A549 (cell line): ENCODE measurements around the gene PRKG1. TPM values are rescaled to one million over a fixed set of nuclear protein-coding genes. Genes with fewer than 3 reads are reported as not detected.

ENCODE experiments used
- ATAC-seq, 2 experiments: fragments of 200-7000 bp in 1 of 2; fragments of >200 bp in 1 of 2; cut with Nextera tagmentation in 1 of 2; cut with Tn5 transposase in 1 of 2; 3 replicates each; pipeline versions ENCODE4 v1.8.0 to v1.9.1; 2018 to 2020; ENCODE audit warnings: mild to moderate bottlenecking in 1 of 2, moderate library complexity in 1 of 2
- CTCF ChIA-PET: fragments of 300-600 bp; sonication (Branson Sonifier 250); formaldehyde crosslinking; extraction: SDS; loops from one replicate; lab custom pipeline; 2021; ENCODE audit warnings: antibody characterized with exemption, inconsistent platforms; lab: Yijun Ruan, JAX
- POLR2A ChIA-PET: fragments of 350-600 bp; formaldehyde crosslinking; extraction: SDS; loops from one replicate; lab custom pipeline; 2021; ENCODE audit warnings: antibody characterized with exemption, inconsistent platforms; lab: Yijun Ruan, JAX
- DNase-seq, 2 experiments: peaks; one replicate each; pipeline versions ENCODE4 v3.0.0 to v3.0.0-alpha.2; 2011 to 2016; ENCODE audit warnings: low read depth in 1 of 2, low spot score in 1 of 2
- FAIRE-seq: peaks from 2 replicates; lab custom pipeline; 2011; peaks lifted over from hg19 to GRCh38; lab: Jason Lieb, UNC
- H3K27ac ChIP-seq, 2 experiments: fragments of >200 bp; sonication (Bioruptor Twin); formaldehyde crosslinking; 3 replicates each; pipeline ENCODE4 v1.5.1; 2016 to 2017
- H3K4me1 ChIP-seq: fragments of >200 bp; sonication (Bioruptor Twin); formaldehyde crosslinking; 3 replicates; pipeline ENCODE4 v1.6.1; 2016
- H3K4me2 ChIP-seq: fragments of >200 bp; sonication (Bioruptor Twin); formaldehyde crosslinking; 3 replicates; pipeline ENCODE4 v1.6.1; 2016
- H3K4me3 ChIP-seq: fragments of >200 bp; sonication (Bioruptor Twin); formaldehyde crosslinking; 3 replicates; pipeline ENCODE4 v1.5.1; 2016
- H3K9me3 ChIP-seq: fragments of >200 bp; sonication (Bioruptor Twin); formaldehyde crosslinking; 3 replicates; pipeline ENCODE4 v1.6.1; 2016
- CEBPB ChIP-seq, 2 experiments: fragments of >200 bp in 1 of 2; sonication (Bioruptor Twin) in 1 of 2; formaldehyde crosslinking in 1 of 2; IDR thresholded peaks; 2 replicates each; pipeline ENCODE4 v1.6.1; 2012 to 2016
- CHD2 ChIP-seq: fragments of 150-350 bp; IDR thresholded peaks from 2 replicates; pipeline ENCODE4 v1.6.1; 2014; ENCODE audit warnings: low read length; ENCODE audit not compliant: partially characterized antibody
- E2F6 ChIP-seq: IDR thresholded peaks from 2 replicates; pipeline ENCODE4 v1.6.1; 2012; ENCODE audit warnings: low read depth, borderline replicate concordance
- EHMT2 ChIP-seq: fragments of 200-600 bp; sonication (generic); IDR thresholded peaks from 2 replicates; pipeline ENCODE4 v1.6.1; 2016; ENCODE audit warnings: antibody characterized with exemption, low read depth, mild to moderate bottlenecking, moderate library complexity
- FOSL2 ChIP-seq, 2 experiments: fragments of 450-650 bp in 1 of 2; fragments of >200 bp in 1 of 2; sonication (Bioruptor Twin) in 1 of 2; formaldehyde crosslinking; IDR thresholded peaks; 2 replicates each; pipeline versions ENCODE4 v1.5.0 to v1.6.1; 2016 to 2020; ENCODE audit warnings: mild to moderate bottlenecking in 1 of 2, moderate library complexity in 1 of 2
- HOXB13 ChIP-seq: fragments of 250-450 bp; sonication (Bioruptor Pico); IDR thresholded peaks from 2 replicates; pipeline ENCODE4 v1.5.0; 2020; ENCODE audit warnings: low read depth, mild to moderate bottlenecking, moderate library complexity
- JUNB ChIP-seq: fragments of >200 bp; sonication (Bioruptor Twin); formaldehyde crosslinking; IDR thresholded peaks from 2 replicates; pipeline ENCODE4 v1.6.1; 2016
- MAFK ChIP-seq: fragments of 450-650 bp; IDR thresholded peaks from 2 replicates; pipeline ENCODE4 v1.6.1; 2014; ENCODE audit not compliant: partially characterized antibody
- NFE2L2 ChIP-seq: fragments of 150-350 bp; conservative IDR thresholded peaks from 2 replicates; pipeline ENCODE4 v1.6.1; 2014; ENCODE audit warnings: low read length
- NPAS2 ChIP-seq: fragments of 250-450 bp; sonication (Bioruptor Pico); IDR thresholded peaks from 2 replicates; pipeline ENCODE4 v1.8.0; 2022; ENCODE audit warnings: mild to moderate bottlenecking, moderate library complexity, borderline replicate concordance
- POLR2A ChIP-seq: IDR thresholded peaks from 2 replicates; pipeline ENCODE4 v1.6.1; 2012; ENCODE audit warnings: mild to moderate bottlenecking, low read length
- RAD21 ChIP-seq, 2 experiments: fragments of >200 bp in 1 of 2; sonication (Bioruptor Twin) in 1 of 2; formaldehyde crosslinking in 1 of 2; IDR thresholded peaks in 1 of 2; conservative IDR thresholded peaks in 1 of 2; 2 replicates in 1 of 2; 3 replicates in 1 of 2; pipeline ENCODE4 v1.6.1; 2012 to 2018; ENCODE audit warnings: inconsistent platforms in 1 of 2
- RARB ChIP-seq: fragments of 250-450 bp; sonication (Bioruptor Pico); IDR thresholded peaks from 2 replicates; pipeline ENCODE4 v1.8.0; 2021; ENCODE audit warnings: mild to moderate bottlenecking, moderate library complexity
- RNF2 ChIP-seq: fragments of 200-600 bp; sonication (generic); IDR thresholded peaks from 2 replicates; pipeline ENCODE4 v1.6.1; 2016; ENCODE audit warnings: low read depth, mild to moderate bottlenecking, antibody characterized with exemption, moderate library complexity, borderline replicate concordance
- TFCP2L1 ChIP-seq: fragments of 250-450 bp; sonication (Bioruptor Pico); IDR thresholded peaks from 2 replicates; pipeline ENCODE4 v1.5.0; 2021; ENCODE audit warnings: mild to moderate bottlenecking
- TP53 ChIP-seq: fragments of 250-450 bp; sonication (Bioruptor Pico); IDR thresholded peaks from 2 replicates; pipeline ENCODE4 v1.5.0; 2021; ENCODE audit warnings: mild to moderate bottlenecking, moderate library complexity
- USF2 ChIP-seq: fragments of 450-650 bp; IDR thresholded peaks from 2 replicates; pipeline ENCODE4 v1.6.1; 2014; ENCODE audit warnings: antibody characterized with exemption
- ZC3H11A ChIP-seq: fragments of 450-650 bp; IDR thresholded peaks from 2 replicates; pipeline ENCODE4 v1.6.1; 2014; ENCODE audit warnings: antibody characterized with exemption, mild to moderate bottlenecking
- ZSCAN20 ChIP-seq: fragments of 250-450 bp; sonication (Bioruptor Pico); IDR thresholded peaks from 2 replicates; pipeline ENCODE4 v1.8.0; 2022; ENCODE audit warnings: mild to moderate bottlenecking, moderate library complexity
- WGBS: methylation state at CpG from one replicate; pipeline ENCODE4 v1.1.6; 2017; ENCODE audit errors: missing lambda C conversion rate; 5-methylcytosine and 5-hydroxymethylcytosine counted together
- polyA plus RNA-seq, 4 experiments: library from polyadenylated mRNA; depleted of rRNA in 3 of 4; stranded (reverse); fragments of >200 nt; fragmentation: RNase III in 1 of 4; extraction: RNeasy Plus Mini Kit Qiagen cat#74134 plus additional on column Dnase treatment in 1 of 4; gene quantifications; 2 replicates in 3 of 4; 3 replicates in 1 of 4; pipeline ENCODE4 v1.2.3, GENCODE V29; 2011 to 2017
- TF ChIP-seq, protein P1 (sequence below): fragments of >200 bp; sonication (Bioruptor Twin); formaldehyde crosslinking; IDR thresholded peaks from 3 replicates; pipeline ENCODE4 v1.5.1; 2016
- TF ChIP-seq, protein P2 (sequence below): IDR thresholded peaks from 2 replicates; pipeline ENCODE4 v1.6.1; 2012
- TF ChIP-seq, protein P3 (sequence below): fragments of 200-600 bp; sonication (generic); IDR thresholded peaks from 2 replicates; pipeline ENCODE4 v1.6.1; 2016; ENCODE audit warnings: antibody characterized with exemption, mild to moderate bottlenecking, moderate library complexity

Gene PRKG1
- polyA plus RNA-seq, 2 of the 4 experiments (the other 2 are of a cell fraction), result not detected

- ATAC-seq (no peak), DNase-seq (no peak), FAIRE-seq (no peak)
- Histone ChIP-seq H3K4me3 (no peak overlapping the region), H3K4me2 (no peak overlapping the region), H3K27ac (no peak overlapping the region), H3K9me3 (no peaks in the 10 kb centered on the region), H3K4me1 (no peaks in the 10 kb centered on the region)
- POLR2A ChIA-PET, result no interaction called here
- TF ChIP-seq EHMT2, result no peak
- no peak for TF ChIP-seq POLR2A
- TF ChIP-seq ZSCAN20 (CRISPR knock-in tag), result no peak
- TF ChIP-seq RAD21 (conservative IDR thresholded peaks at IDR 0.05 in 1 of 2, IDR thresholded peaks at IDR 0.05 in 1 of 2), result no peak
- TF ChIP-seq RARB, result no peak
- no peak for TF ChIP-seq RNF2
- TF ChIP-seq MAFK, result no peak
- 25% methylated on average over 6 of the region's 6 CpGs for WGBS
- CTCF ChIA-PET, result no interaction called here
These were observed 605.6 kb downstream of the PRKG1 start for GRCh38 chr10:51679841-51680240.

DNA sequence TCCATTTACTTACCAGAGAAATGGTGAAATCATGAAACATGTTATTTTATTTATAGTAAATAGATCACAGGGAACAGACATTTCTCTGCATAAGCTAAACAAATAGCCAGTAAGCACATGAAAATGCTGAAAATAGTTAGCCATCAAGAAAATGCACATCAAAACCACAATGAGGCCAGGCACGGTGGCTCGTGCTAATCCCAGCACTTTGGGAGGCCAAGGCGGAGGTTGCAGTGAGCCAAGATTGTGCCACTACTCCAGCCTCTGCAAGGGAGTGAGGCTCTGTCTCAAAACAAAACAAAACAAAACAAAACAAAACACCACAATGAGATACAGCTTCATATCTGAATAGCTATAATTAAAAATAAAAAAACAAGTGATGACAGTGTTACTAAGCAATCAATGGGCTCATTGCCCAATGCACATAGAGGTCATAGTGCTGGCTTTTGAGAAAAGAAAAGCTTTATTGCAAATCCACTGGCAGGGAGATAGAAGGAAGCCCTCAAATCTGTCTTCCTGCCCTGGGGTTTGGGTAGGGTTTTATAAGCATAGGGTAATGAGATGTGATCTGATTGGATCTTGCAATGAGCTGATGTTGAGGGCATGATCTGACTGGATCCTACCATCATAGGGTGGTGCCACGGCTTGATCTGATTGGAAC is 608.9 kb downstream of the PRKG1 start:
- Histone ChIP-seq H3K9me3 (no peaks in the 10 kb centered on the region), H3K4me2 (no peak overlapping the region), H3K27ac (no peak overlapping the region), H3K4me1 (no peaks in the 10 kb centered on the region), H3K4me3 (no peak overlapping the region)
- POLR2A ChIA-PET, result no interaction called here
- CTCF ChIA-PET, result no interaction called here
- WGBS, result 30% methylated on average over 4 of the region's 4 CpGs
- ATAC-seq (no peak), DNase-seq (no peak), FAIRE-seq (no peak)
- no peak for TF ChIP-seq TFCP2L1 (CRISPR knock-in tag)
- TF ChIP-seq TP53 (CRISPR knock-in tag), result no peak
- TF ChIP-seq NPAS2, result no peak
- no peak for TF ChIP-seq JUNB
- no peak for TF ChIP-seq USF2
- TF ChIP-seq EHMT2, result no peak
- TF ChIP-seq, protein P1, sequence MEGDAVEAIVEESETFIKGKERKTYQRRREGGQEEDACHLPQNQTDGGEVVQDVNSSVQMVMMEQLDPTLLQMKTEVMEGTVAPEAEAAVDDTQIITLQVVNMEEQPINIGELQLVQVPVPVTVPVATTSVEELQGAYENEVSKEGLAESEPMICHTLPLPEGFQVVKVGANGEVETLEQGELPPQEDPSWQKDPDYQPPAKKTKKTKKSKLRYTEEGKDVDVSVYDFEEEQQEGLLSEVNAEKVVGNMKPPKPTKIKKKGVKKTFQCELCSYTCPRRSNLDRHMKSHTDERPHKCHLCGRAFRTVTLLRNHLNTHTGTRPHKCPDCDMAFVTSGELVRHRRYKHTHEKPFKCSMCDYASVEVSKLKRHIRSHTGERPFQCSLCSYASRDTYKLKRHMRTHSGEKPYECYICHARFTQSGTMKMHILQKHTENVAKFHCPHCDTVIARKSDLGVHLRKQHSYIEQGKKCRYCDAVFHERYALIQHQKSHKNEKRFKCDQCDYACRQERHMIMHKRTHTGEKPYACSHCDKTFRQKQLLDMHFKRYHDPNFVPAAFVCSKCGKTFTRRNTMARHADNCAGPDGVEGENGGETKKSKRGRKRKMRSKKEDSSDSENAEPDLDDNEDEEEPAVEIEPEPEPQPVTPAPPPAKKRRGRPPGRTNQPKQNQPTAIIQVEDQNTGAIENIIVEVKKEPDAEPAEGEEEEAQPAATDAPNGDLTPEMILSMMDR, result no peak
- no peak for TF ChIP-seq HOXB13 (CRISPR knock-in tag)
- no peak for TF ChIP-seq FOSL2 (IDR thresholded peaks at IDR 0.05)
- TF ChIP-seq FOSL2 (CRISPR knock-in tag; IDR thresholded peaks at IDR 0.05), result no peak
- TF ChIP-seq NFE2L2, result no peak
- no peak for TF ChIP-seq ZC3H11A
- no peak for TF ChIP-seq POLR2A
- TF ChIP-seq E2F6, result no peak
- TF ChIP-seq, protein P2, sequence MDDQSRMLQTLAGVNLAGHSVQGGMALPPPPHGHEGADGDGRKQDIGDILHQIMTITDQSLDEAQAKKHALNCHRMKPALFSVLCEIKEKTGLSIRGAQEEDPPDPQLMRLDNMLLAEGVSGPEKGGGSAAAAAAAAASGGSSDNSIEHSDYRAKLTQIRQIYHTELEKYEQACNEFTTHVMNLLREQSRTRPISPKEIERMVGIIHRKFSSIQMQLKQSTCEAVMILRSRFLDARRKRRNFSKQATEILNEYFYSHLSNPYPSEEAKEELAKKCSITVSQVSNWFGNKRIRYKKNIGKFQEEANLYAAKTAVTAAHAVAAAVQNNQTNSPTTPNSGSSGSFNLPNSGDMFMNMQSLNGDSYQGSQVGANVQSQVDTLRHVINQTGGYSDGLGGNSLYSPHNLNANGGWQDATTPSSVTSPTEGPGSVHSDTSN, result no peak
- TF ChIP-seq CEBPB (IDR thresholded peaks at IDR 0.05), result no peak
- TF ChIP-seq, protein P3, sequence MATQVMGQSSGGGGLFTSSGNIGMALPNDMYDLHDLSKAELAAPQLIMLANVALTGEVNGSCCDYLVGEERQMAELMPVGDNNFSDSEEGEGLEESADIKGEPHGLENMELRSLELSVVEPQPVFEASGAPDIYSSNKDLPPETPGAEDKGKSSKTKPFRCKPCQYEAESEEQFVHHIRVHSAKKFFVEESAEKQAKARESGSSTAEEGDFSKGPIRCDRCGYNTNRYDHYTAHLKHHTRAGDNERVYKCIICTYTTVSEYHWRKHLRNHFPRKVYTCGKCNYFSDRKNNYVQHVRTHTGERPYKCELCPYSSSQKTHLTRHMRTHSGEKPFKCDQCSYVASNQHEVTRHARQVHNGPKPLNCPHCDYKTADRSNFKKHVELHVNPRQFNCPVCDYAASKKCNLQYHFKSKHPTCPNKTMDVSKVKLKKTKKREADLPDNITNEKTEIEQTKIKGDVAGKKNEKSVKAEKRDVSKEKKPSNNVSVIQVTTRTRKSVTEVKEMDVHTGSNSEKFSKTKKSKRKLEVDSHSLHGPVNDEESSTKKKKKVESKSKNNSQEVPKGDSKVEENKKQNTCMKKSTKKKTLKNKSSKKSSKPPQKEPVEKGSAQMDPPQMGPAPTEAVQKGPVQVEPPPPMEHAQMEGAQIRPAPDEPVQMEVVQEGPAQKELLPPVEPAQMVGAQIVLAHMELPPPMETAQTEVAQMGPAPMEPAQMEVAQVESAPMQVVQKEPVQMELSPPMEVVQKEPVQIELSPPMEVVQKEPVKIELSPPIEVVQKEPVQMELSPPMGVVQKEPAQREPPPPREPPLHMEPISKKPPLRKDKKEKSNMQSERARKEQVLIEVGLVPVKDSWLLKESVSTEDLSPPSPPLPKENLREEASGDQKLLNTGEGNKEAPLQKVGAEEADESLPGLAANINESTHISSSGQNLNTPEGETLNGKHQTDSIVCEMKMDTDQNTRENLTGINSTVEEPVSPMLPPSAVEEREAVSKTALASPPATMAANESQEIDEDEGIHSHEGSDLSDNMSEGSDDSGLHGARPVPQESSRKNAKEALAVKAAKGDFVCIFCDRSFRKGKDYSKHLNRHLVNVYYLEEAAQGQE, result no peak
- TF ChIP-seq CHD2, result no peak
